ENCODE data around the gene COBL. TPM values are rescaled to one million over a fixed set of nuclear protein-coding genes. Genes with fewer than 3 reads are reported as not detected.

Gene COBL
- total RNA-seq, 1 donor from 2014 or later, result 25.7 TPM

GRCh38 chr7:51135576-51135975 is 181.0 kb downstream of the COBL start:
- H3K27ac Mint-ChIP-seq, result no peak overlapping the region
- no peak for DNase-seq (ENCODE audit: extremely low spot score, unreplicated experiment)
- H3K27me3 Mint-ChIP-seq, result no peaks in the 10 kb centered on the region
- H3K9me3 Mint-ChIP-seq, result peaks cover 6% of the 10 kb centered on the region
- H3K36me3 Mint-ChIP-seq, result peaks cover 9% of the 10 kb centered on the region
- H3K4me3 Mint-ChIP-seq, result no peak overlapping the region
- no peaks in the 10 kb centered on the region for H3K4me1 Mint-ChIP-seq (ENCODE audit: unreplicated experiment)
- TF ChIP-seq, protein P1, sequence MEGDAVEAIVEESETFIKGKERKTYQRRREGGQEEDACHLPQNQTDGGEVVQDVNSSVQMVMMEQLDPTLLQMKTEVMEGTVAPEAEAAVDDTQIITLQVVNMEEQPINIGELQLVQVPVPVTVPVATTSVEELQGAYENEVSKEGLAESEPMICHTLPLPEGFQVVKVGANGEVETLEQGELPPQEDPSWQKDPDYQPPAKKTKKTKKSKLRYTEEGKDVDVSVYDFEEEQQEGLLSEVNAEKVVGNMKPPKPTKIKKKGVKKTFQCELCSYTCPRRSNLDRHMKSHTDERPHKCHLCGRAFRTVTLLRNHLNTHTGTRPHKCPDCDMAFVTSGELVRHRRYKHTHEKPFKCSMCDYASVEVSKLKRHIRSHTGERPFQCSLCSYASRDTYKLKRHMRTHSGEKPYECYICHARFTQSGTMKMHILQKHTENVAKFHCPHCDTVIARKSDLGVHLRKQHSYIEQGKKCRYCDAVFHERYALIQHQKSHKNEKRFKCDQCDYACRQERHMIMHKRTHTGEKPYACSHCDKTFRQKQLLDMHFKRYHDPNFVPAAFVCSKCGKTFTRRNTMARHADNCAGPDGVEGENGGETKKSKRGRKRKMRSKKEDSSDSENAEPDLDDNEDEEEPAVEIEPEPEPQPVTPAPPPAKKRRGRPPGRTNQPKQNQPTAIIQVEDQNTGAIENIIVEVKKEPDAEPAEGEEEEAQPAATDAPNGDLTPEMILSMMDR (conservative IDR thresholded peaks at IDR 0.05), result no peak

DNA sequence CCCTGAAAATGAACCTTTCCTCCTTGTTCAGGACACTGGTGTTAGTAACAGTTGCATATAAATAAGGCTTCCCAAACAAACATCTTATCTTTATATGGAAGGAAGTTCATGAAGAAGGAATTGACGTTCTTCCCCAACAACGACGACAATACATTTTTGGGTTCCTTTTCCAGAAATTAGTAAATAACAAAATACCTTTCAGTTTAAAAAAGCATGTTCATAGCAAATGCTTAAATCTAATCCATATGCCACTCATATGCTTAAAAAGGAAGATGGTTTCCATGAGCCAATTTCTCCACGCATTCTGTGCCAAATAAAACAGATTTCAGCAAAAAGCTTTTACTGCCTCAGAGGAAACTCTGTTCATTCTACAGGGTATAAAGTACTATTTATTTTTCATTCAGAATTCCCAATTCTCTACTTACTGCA is 182.6 kb downstream of the COBL start:
- Mint-ChIP-seq H3K4me1 (ENCODE audit: unreplicated experiment) (no peaks in the 10 kb centered on the region), H3K27ac (no peak overlapping the region), H3K36me3 (peaks cover 9% of the 10 kb centered on the region)

GRCh38 chr7:51132661-51133060 is 183.9 kb downstream of the COBL start:
- H3K4me3 Mint-ChIP-seq, result no peak overlapping the region
- H3K9me3 Mint-ChIP-seq, result peaks cover 6% of the 10 kb centered on the region
- DNase-seq (ENCODE audit: extremely low spot score, unreplicated experiment), result no peak
- peaks cover 9% of the 10 kb centered on the region for H3K36me3 Mint-ChIP-seq
- TF ChIP-seq, protein P1 (conservative IDR thresholded peaks at IDR 0.05), result no peak
- no peaks in the 10 kb centered on the region for H3K4me1 Mint-ChIP-seq (ENCODE audit: unreplicated experiment)
- H3K27me3 Mint-ChIP-seq, result no peaks in the 10 kb centered on the region
- H3K27ac Mint-ChIP-seq, result no peak overlapping the region

More for the DNA sequence above, 182.6 kb downstream of the COBL start:
- H3K4me3 Mint-ChIP-seq, result no peak overlapping the region
- TF ChIP-seq, protein P1 (conservative IDR thresholded peaks at IDR 0.05), result no peak
- H3K27me3 Mint-ChIP-seq, result no peaks in the 10 kb centered on the region
- DNase-seq (ENCODE audit: extremely low spot score, unreplicated experiment), result no peak
- H3K9me3 Mint-ChIP-seq, result peaks cover 6% of the 10 kb centered on the region

- H3K27ac Mint-ChIP-seq, result no peak overlapping the region
- no peaks in the 10 kb centered on the region for H3K27me3 Mint-ChIP-seq
- peak; percentile 24 for DNase-seq (ENCODE audit: extremely low spot score, unreplicated experiment)
- peaks cover 6% of the 10 kb centered on the region for H3K9me3 Mint-ChIP-seq
- H3K4me3 Mint-ChIP-seq, result no peak overlapping the region
- TF ChIP-seq, protein P1 (conservative IDR thresholded peaks at IDR 0.05), result no peak
- H3K36me3 Mint-ChIP-seq, result peaks cover 9% of the 10 kb centered on the region
- H3K4me1 Mint-ChIP-seq (ENCODE audit: unreplicated experiment), result no peaks in the 10 kb centered on the region
Observed at GRCh38 chr7:51129527-51130472, 186.8 kb downstream of the COBL start.

DNA sequence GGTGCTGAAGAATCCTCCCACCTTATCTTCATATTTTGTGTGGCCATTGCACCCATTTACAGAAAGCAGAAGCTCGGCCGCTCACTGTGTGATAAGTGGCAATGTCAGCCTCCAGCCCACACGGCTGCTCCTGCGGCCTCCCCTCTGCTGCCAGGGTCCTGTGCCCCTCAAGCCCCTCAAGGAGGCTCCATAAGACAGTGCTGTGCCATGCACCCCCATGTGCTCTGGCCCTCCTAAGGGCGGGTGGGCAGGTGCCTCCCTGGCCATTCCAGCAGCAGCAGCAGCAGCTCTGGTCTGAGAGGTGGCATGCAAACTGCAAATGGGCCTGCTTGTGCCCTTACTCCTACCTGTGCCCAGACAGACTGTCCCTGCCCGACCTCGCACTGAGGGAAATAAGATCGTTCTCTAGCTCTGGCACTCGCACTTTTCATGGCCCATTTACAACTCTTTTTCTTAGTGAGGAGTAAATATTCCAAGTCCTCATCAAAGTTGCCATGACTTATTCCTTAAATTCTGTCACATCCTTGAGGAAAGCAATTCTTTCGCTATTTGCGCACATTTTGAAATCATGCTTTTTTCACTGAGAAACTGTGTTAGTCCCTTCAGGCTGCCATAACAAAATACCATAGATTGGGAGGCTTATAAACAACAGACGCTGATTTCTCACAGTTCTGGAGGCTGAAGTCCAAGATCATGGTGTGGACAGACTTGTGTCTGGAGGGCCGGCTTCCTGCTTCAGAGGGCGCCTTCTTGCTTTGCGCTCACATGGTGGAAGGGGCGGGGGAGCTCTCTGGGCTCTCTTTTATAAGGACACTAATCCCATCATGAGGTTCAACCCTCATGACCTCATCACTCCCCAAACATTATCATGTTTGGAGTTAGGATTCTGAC is 187.8 kb downstream of the COBL start:
- Mint-ChIP-seq H3K4me1 (ENCODE audit: unreplicated experiment) (no peaks in the 10 kb centered on the region), H3K4me3 (no peak overlapping the region), H3K27me3 (no peaks in the 10 kb centered on the region), H3K9me3 (peaks cover 6% of the 10 kb centered on the region), H3K36me3 (peaks cover 9% of the 10 kb centered on the region), H3K27ac (no peak overlapping the region)
- DNase-seq (ENCODE audit: extremely low spot score, unreplicated experiment), result peak; percentile 42
- TF ChIP-seq, protein P1 (conservative IDR thresholded peaks at IDR 0.05), result no peak

Data from type B pancreatic cell (in vitro differentiated cells).